ENCODE measurements around the gene PCOLCE2.

DNA sequence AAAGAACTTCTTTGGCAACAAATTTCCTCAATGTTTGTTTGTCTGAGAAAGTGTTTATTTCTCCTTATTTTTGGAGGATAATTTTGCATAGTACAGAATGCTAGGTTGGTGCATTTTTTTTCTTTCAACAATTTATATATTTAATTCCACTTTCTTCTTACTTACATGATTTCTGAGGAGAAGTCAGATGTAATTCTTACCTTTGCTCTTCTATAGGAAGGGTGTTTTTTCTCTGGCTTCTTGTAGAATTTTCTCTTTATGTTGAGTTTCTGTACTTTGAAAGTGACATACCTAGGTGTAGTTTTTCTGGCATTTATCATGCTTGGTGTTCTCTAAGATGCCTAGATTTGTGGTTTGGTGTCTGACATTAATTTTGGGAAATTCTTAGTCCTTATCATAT, 34.8 kb upstream of the PCOLCE2 start:
- TF ChIP-seq TCF4 (CRISPR knock-in tag; IDR thresholded peaks at IDR 0.05; ENCODE audit: borderline replicate concordance) (no peak), ZFP30 (CRISPR knock-in tag; IDR thresholded peaks at IDR 0.05) (no peak), ARNTL (CRISPR knock-in tag; IDR thresholded peaks at IDR 0.05; ENCODE audit: borderline replicate concordance, low read depth) (no peak), ZC3H10 (CRISPR knock-in tag; IDR thresholded peaks at IDR 0.05) (no peak)
- TF ChIP-seq, protein P1, sequence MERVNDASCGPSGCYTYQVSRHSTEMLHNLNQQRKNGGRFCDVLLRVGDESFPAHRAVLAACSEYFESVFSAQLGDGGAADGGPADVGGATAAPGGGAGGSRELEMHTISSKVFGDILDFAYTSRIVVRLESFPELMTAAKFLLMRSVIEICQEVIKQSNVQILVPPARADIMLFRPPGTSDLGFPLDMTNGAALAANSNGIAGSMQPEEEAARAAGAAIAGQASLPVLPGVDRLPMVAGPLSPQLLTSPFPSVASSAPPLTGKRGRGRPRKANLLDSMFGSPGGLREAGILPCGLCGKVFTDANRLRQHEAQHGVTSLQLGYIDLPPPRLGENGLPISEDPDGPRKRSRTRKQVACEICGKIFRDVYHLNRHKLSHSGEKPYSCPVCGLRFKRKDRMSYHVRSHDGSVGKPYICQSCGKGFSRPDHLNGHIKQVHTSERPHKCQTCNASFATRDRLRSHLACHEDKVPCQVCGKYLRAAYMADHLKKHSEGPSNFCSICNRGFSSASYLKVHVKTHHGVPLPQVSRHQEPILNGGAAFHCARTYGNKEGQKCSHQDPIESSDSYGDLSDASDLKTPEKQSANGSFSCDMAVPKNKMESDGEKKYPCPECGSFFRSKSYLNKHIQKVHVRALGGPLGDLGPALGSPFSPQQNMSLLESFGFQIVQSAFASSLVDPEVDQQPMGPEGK (CRISPR knock-in tag; IDR thresholded peaks at IDR 0.05; ENCODE audit: borderline replicate concordance): no peak

Measured in SK-N-SH treated with all-trans-retinoic acid at 6 μM for 48 hours (cell line).